ENCODE results near the gene MICAL3.
A peak's percentile ranks its signal among the peaks of the same experiment; 100 is the strongest.

Gene MICAL3

DNA sequence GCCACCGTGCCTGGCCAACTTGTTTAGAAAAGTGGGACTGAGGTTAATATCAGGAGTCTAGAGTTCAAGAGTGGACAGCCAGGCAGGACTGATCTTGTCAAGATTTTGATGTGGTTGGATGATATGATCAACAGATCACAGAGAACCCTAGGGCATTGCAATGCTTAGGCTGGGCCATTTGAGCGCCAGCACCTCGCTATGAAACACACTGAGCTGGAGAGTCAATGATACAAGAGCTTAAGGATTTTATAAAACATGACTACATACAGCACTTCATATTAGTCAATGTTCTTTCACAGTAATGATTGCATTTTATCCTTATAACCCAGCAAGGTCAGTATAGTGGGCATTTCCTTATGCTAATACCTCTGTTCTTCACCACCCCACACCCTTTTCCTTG is 38.1 kb upstream of the MICAL3 start:
- in situ Hi-C loops (cut with HindIII; ENCODE audit: low pct_ligation_motif_present, low sequenced_read_pairs): no loop called here
- H3K36me3 ChIP-seq (replicated peaks): no peaks in the 10 kb centered on the region
- no peak for TF ChIP-seq CTCF (IDR thresholded peaks at IDR 0.05; ENCODE audit: low read depth, low read length, missing control alignments)
- no peak overlapping the region for H3K27ac ChIP-seq
- peaks cover 4% of the 10 kb centered on the region for H3K27me3 ChIP-seq (replicated peaks)
- no peak for DNase-seq
- no peak overlapping the region for H3K4me3 ChIP-seq (ENCODE audit: low read depth, low read length)

DNA sequence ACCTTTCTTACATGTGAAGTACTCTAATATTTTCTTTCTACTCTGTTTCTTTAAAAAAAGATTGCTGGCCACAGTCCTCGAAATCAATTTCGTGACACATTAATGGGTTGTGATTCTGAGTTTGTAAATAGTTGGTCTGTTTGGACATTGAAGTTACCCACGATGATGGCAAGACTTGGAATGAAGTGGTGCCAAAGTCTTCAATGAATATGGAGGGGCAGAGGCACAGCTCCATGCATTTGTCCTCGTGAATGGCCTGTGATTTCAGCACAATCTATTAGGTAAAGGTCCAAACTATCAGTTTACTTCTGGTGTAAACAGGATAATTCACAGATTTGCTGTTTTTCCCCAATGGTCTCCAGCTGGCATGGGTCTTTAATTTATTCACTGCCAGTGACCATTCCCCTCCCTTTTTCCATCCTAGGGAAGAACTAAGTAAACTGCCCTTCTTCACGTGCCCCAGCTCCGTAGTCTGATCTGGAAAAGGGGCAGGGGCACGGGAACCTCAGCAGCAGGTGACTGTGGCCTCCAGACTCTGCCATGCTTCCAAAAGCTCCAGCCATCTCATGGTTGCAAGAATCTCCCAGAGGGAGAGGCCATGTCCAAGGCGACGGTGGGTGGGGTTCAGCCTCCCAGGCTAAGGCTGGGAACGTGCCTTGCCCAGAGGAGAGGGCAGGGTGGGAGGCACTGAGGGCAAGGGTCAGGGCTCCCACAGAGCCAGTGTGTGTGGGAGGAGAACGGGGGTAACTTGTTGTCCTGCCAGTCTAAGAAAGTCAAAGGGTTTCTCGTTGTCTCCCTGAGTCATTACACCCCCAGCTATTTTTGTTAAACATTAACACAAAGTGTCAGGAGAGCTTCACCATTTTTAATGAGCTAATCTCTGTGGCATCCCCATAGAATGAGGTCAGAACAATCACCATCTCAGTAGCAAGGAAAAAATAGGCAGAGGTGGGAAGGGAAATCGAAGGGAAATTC is 36.6 kb upstream of the MICAL3 start:
- Histone ChIP-seq H3K27me3 (replicated peaks) (peaks cover 2% of the 10 kb centered on the region), H3K36me3 (replicated peaks) (no peaks in the 10 kb centered on the region), H3K4me3 (ENCODE audit: low read depth, low read length) (no peak overlapping the region), H3K27ac (no peak overlapping the region)
- in situ Hi-C loops (cut with HindIII; ENCODE audit: low pct_ligation_motif_present, low sequenced_read_pairs): no loop called here
- peak; percentile 25 for DNase-seq
- no peak for TF ChIP-seq CTCF (IDR thresholded peaks at IDR 0.05; ENCODE audit: low read depth, low read length, missing control alignments)

DNA sequence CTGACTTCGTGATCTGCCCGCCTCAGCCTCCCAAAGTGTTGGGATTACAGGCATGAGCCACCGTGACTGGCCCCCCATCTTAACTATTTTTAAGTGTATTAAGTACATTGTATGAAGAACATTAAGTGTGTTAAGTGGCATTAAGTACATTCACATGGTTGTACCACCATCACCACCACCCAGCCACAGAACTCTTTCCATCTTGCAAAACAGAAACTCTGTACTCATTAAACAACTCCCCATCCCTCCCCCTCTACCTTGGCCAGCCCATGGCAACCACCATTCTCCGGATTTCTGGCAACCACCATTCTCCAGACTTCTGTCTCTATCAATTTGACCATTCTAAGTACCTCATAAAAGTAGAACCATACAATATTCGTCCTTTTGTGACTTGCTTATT is 35.6 kb upstream of the MICAL3 start:
- in situ Hi-C loops (cut with HindIII; ENCODE audit: low pct_ligation_motif_present, low sequenced_read_pairs): no loop called here
- no peak overlapping the region for H3K27ac ChIP-seq
- no peak for TF ChIP-seq CTCF (IDR thresholded peaks at IDR 0.05; ENCODE audit: low read depth, low read length, missing control alignments)
- H3K27me3 ChIP-seq (replicated peaks): no peaks in the 10 kb centered on the region
- no peak for DNase-seq
- no peak overlapping the region for H3K4me3 ChIP-seq (ENCODE audit: low read depth, low read length)
- H3K36me3 ChIP-seq (replicated peaks): no peaks in the 10 kb centered on the region

GRCh38 chr22:18059473-18059872 is 35.1 kb upstream of the MICAL3 start:
- no peak for DNase-seq
- in situ Hi-C loops (cut with HindIII; ENCODE audit: low pct_ligation_motif_present, low sequenced_read_pairs): no loop called here
- Histone ChIP-seq H3K4me3 (ENCODE audit: low read depth, low read length) (no peak overlapping the region), H3K27ac (no peak overlapping the region), H3K27me3 (replicated peaks) (no peaks in the 10 kb centered on the region), H3K36me3 (replicated peaks) (no peaks in the 10 kb centered on the region)
- no peak for TF ChIP-seq CTCF (IDR thresholded peaks at IDR 0.05; ENCODE audit: low read depth, low read length, missing control alignments)

GRCh38 chr22:18059094-18059417 is 34.7 kb upstream of the MICAL3 start:
- in situ Hi-C loops (cut with HindIII; ENCODE audit: low pct_ligation_motif_present, low sequenced_read_pairs): no loop called here

More at GRCh38 chr22:18059094-18059417, 34.7 kb upstream of the MICAL3 start:
- Histone ChIP-seq H3K36me3 (replicated peaks) (no peaks in the 10 kb centered on the region), H3K4me3 (ENCODE audit: low read depth, low read length) (no peak overlapping the region), H3K27me3 (replicated peaks) (no peaks in the 10 kb centered on the region), H3K27ac (no peak overlapping the region)
- TF ChIP-seq CTCF (IDR thresholded peaks at IDR 0.05; ENCODE audit: low read depth, low read length, missing control alignments): no peak
- no peak for DNase-seq
